ENCODE data around the gene FAM117B.

- TF ChIP-seq CTCF (IDR thresholded peaks at IDR 0.05; ENCODE audit: borderline replicate concordance, extremely low read depth, low read length, poor library complexity, severe bottlenecking) (no peak), EZH2 (IDR thresholded peaks at IDR 0.05; ENCODE audit: borderline replicate concordance, low read depth, low read length, severe bottlenecking) (no peak)
Observed at GRCh38 chr2:202680512-202680911, 45.7 kb downstream of the FAM117B start.
